ENCODE measurements around the gene ABCA3.

ABCA3 gene

DNA sequence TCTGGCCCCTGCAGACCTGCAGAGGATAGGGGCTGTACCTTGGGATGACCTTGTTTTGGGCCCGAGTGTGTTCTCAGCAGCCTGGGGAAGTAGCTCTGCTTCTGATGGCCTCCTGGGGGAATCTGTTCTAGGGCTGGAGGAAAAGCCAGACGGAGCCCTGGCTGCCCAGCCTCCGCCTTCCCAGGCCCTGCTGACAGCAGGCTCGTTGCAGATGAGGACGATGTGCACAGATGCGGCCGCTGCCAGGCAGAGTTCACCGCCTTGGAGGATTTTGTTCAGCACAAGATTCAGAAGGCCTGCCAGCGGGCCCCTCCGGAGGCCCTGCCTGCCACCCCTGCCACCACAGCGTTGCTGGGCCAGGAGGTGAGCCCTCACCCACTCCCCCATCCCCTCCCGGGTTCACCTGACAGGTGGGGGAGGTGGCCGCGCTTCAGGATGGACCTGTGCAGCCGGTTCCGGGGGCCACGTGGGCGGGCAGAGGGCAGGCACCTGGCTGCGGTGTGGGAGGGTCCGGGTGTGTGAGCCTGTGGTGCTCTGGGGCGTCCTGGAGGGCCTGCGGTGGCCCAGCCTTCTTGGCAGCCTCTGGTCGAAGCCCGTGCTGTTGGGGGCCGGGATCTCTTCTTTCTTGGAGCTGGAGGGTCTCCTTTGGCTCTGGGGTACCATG is 112.2 kb downstream of the ABCA3 start:
- no peaks in the 10 kb centered on the region for H3K9me3 ChIP-seq (ENCODE audit: control insufficient read depth, low read length)
- H3K36me3 ChIP-seq (ENCODE audit: control insufficient read depth, insufficient read depth, low read length): peaks cover 20% of the 10 kb centered on the region
- 95 to 97% methylated on average over 25 of the region's 25 CpGs for WGBS, 2 experiments
- H3K4me1 ChIP-seq (ENCODE audit: control insufficient read depth, insufficient read depth, low read length): no peaks in the 10 kb centered on the region
- H3K27me3 ChIP-seq (ENCODE audit: control insufficient read depth, insufficient read depth, low read length, poor library complexity, severe bottlenecking): no peaks in the 10 kb centered on the region
- no peak overlapping the region for H3K27ac ChIP-seq (ENCODE audit: insufficient read depth, low read depth, low read length, poor library complexity, severe bottlenecking)
- no peak overlapping the region for H3K4me3 ChIP-seq (ENCODE audit: insufficient read depth, low read depth, low read length)

DNA sequence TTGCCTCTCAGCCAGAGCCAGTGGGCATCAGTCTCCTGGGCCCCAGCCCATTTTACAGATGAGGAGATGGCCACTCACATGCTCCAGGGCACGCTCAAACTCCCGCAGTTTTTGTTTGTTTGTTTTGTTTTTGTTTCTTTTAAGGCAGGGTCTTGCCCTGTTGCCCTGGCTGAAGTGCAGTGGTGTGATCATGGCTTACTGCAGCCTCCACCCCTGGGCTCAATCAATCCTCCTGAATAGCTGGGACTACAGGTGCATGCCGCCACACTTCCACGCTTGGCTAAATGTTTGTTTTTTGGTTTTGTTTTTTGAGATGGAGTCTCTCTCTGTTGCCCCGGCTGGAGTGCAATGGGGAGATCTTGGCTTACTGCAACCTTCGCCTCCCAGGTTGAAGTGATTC is 113.6 kb downstream of the ABCA3 start:
- H3K9me3 ChIP-seq (ENCODE audit: control insufficient read depth, low read length): no peaks in the 10 kb centered on the region
- WGBS, 2 experiments: 95 to 96% methylated on average over 6 of the region's 6 CpGs
- H3K4me3 ChIP-seq (ENCODE audit: insufficient read depth, low read depth, low read length): no peak overlapping the region
- H3K27ac ChIP-seq (ENCODE audit: insufficient read depth, low read depth, low read length, poor library complexity, severe bottlenecking): no peak overlapping the region
- peaks cover 18% of the 10 kb centered on the region for H3K36me3 ChIP-seq (ENCODE audit: control insufficient read depth, insufficient read depth, low read length)
- H3K27me3 ChIP-seq (ENCODE audit: control insufficient read depth, insufficient read depth, low read length, poor library complexity, severe bottlenecking): no peaks in the 10 kb centered on the region
- no peaks in the 10 kb centered on the region for H3K4me1 ChIP-seq (ENCODE audit: control insufficient read depth, insufficient read depth, low read length)

DNA sequence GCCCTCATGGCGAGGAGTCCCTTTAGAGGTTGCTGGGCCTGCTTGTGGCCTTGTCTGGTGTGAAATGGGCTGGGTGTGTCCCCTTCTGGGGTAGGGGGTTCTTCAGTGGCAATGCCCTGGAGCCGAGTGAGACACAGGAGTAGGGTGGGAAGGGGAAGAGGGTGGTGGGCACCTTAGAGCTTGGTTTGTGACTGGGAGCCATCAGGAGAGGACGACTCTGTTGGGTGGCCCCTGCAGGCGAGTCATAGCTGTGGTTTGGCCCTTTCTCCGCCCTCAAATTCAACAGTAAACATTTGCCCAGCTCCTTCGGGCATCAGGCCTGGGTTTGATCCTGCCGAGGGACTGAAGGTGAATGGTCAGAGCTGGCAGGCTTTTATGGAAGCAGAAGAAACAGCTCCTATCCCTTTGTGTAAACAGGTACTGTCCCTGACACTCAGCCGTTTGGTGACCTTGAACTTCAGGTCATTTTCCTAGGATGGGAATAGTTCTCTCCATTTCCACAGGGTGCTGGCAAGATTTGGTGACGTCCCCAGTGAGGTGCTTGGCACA is 114.2 kb downstream of the ABCA3 start:
- no peaks in the 10 kb centered on the region for H3K9me3 ChIP-seq (ENCODE audit: control insufficient read depth, low read length)
- 92% methylated on average over 9 of the region's 9 CpGs for WGBS, 2 experiments
- no peak overlapping the region for H3K4me3 ChIP-seq (ENCODE audit: insufficient read depth, low read depth, low read length)
- no peaks in the 10 kb centered on the region for H3K27me3 ChIP-seq (ENCODE audit: control insufficient read depth, insufficient read depth, low read length, poor library complexity, severe bottlenecking)
- H3K4me1 ChIP-seq (ENCODE audit: control insufficient read depth, insufficient read depth, low read length): no peaks in the 10 kb centered on the region
- no peak overlapping the region for H3K27ac ChIP-seq (ENCODE audit: insufficient read depth, low read depth, low read length, poor library complexity, severe bottlenecking)
- peaks cover 13% of the 10 kb centered on the region for H3K36me3 ChIP-seq (ENCODE audit: control insufficient read depth, insufficient read depth, low read length)
